GM12801 (cell line): ENCODE results near the gene METTL21C.

ENCODE experiments used
- CTCF ChIP-seq: IDR thresholded peaks from one replicate; pipeline ENCODE4 v1.5.1; 2011; ENCODE audit warnings: control low read depth; ENCODE audit not compliant: insufficient read length; ENCODE audit errors: extremely low read depth

The METTL21C gene

DNA sequence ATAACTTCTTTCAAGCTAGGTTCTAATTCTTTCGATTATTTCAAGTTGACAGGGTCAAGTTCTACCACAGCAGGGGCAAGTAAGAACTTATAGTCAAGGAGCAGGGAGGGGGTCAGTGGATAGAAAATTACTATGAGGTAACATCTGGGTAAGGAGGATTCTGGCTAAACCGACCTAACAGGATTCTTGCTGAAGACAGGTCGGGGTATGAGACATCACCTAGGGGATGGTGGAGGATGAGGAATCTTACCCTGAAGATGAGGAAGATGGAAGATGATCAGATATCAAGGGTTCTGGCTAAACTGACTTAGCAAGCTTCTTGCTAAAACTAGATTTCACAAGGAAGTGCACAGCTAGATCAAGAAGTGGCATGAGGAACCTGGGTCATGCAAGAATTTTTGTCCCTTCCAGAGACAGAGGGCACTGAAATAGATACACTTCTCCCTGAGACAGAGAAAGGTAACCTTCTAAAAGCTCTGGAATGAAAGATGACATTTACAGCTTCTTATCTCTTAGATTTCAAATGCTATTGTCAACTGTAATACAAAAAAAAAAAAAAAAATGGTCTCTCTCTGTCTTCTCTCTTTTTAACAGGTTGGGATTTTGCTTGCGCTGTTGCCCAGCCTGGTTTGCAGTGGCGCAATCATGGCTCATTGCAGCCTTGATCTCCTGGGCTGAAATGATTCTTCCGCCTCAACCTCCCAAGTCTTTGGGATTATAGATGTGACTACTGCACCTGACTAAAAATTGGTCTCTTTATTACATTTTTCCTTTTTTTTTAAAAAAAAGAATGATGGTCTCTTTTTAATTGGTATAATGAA lies 9.6 kb upstream of the METTL21C start:
- no peak for TF ChIP-seq CTCF

- no peak for TF ChIP-seq CTCF
Observed at GRCh38 chr13:102703726-102704035, 8.8 kb upstream of the METTL21C start.

- no peak for TF ChIP-seq CTCF
Observed at GRCh38 chr13:102702965-102703725, 8.3 kb upstream of the METTL21C start.

- TF ChIP-seq CTCF = no peak
Observed at GRCh38 chr13:102701331-102701730, 6.5 kb upstream of the METTL21C start.

GRCh38 chr13:102700088-102701031 lies 5.5 kb upstream of the METTL21C start:
- no peak for TF ChIP-seq CTCF

DNA sequence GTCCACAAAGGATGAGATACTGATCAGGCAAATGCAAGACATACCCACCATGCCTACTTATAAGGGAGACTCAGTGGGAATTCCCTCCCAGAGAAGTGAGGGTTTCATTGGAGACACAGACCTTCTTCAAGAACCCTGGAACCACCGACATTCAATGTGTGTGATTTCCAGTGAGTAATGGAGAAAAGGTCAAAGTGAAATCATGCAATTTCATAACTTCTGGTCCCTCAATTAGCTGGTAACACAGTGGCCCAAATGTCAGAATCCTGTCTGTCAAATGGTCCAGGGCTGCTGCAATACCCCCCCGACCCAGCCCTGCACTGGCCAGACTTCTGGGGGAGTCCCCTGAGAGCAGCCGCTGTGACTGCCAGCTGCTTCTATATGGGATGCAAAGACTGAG lies 4.7 kb upstream of the METTL21C start:
- no peak for TF ChIP-seq CTCF

DNA sequence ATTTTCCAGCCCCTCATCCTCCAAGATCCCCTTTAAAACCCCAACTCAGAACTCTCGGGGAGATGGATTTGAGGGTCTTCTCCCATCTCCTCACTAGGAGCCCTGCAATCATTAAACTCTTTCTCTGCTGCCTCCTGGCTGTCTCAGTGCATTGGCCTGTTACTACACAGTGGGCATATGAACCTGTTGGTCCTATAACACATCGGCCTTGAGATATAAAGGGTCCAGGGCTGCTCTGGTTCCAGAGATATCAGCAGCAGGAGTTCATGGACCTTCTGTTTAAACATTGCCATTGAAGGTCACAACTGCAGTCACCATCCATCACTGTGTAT lies 3.8 kb upstream of the METTL21C start:
- no peak for TF ChIP-seq CTCF
